Colon (tissue), 2 donors: ENCODE data around the gene PIK3R2.

ENCODE experiments used
- FAIRE-seq: peaks from 2 replicates; lab custom pipeline; 2012; peaks lifted over from hg19 to GRCh38; lab: Jason Lieb, UNC
- donor health status: control.
- donor health status: control.

Gene PIK3R2

GRCh38 chr19:18173054-18173571, 20.1 kb downstream of the PIK3R2 start:
- no peak for FAIRE-seq

- no peak for FAIRE-seq
Measured at GRCh38 chr19:18173572-18174288, 20.8 kb downstream of the PIK3R2 start, which contains the start of gene IFI30. Gene IFI30 (plus strand): TSS chr19:18173813. CDS start chr19:18173842, 29 bp downstream.

DNA sequence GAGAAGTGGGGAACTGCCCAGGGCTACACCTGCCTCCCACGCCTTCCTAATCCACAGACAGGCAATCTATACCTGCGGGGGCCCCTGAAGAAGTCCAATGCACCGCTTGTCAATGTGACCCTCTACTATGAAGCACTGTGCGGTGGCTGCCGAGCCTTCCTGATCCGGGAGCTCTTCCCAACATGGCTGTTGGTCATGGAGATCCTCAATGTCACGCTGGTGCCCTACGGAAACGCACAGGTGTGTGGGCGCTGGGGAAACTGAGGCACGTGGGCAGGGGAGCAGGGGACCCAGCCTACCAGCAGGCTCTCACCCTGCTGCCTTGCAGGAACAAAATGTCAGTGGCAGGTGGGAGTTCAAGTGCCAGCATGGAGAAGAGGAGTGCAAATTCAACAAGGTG, 22.0 kb downstream of the PIK3R2 start:
- no peak for FAIRE-seq

DNA sequence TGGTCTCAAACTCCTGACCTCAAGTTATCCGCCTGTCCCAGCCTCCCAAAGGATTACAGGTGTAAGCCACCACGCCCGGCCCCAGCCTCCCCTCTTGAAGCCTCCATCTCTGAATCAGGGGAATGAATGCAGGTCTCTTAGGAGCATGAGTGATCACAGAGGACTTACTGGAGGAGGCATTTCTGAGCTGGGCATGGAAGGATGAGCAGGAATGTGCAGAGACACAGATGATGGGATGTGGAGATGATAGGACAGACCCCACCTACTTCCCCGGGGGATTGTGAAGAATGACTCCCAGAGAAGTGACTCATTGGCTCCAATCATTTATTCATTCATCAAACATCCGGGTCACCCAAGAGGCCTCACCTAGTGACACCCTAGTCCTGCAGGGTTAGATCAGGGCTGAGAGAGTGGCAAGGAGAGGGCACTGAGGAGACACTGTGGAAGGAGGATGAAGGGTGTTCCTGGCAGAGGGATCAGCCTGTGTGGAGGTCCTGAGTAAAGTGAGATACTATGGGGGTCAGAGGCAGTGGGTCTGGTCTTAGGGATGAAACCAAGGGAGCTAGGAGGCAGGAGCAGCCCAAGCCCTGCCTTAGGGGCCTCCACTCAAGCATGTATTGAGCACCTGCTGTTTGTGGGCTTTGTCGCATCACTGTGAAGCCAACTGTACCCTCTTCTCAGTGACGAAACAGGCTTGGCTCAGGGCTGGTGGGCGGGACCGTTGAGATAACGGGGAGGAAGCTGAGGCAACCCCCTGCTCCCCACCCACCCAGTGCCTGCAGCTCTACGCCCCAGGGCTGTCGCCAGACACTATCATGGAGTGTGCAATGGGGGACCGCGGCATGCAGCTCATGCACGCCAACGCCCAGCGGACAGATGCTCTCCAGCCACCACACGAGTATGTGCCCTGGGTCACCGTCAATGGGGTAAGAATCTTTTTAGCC, 23.7 kb downstream of the PIK3R2 start:
- no peak for FAIRE-seq

GRCh38 chr19:18179957-18180356, 27.0 kb downstream of the PIK3R2 start:
- no peak for FAIRE-seq

- no peak for FAIRE-seq
Measured at GRCh38 chr19:18183529-18183928, 30.6 kb downstream of the PIK3R2 start.

- FAIRE-seq = no peak
Measured at GRCh38 chr19:18185538-18185937, 32.6 kb downstream of the PIK3R2 start.

GRCh38 chr19:18190278-18190677, 37.3 kb downstream of the PIK3R2 start:
- FAIRE-seq = no peak

- FAIRE-seq = no peak
Measured at GRCh38 chr19:18191640-18192062, 38.7 kb downstream of the PIK3R2 start.

DNA sequence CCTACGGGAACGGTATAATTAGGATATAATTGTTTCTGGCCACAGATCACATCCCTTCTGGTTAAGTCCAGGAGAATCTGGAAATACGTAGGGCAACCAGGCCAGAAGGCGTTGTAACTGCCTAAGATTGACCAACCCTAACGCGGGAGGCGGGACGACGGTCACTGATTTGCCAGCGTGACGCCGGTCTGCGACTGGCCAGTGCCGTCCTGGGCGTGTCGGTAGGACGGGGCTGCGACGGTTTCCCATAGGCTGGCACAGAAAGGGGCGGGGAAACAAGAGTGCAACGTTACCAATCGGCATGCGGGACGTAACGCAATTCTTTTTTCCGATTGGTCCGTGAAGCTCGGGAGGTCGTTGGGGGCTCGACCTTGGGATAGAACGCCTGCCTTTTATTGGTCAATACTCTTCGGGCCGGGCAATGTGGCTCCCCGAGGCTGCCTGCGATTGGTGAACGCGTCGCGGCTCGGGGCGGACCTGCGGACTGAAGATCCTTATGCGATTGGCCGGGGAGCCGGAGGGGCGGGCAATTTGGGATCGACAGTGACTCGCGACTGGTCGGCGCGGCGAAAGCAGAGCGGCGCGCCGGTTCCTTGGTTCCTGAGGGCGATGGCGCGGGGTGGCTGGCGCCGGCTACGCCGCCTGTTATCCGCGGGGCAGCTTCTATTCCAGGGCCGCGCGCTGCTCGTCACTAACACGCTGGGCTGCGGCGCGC, 39.9 kb downstream of the PIK3R2 start, which contains the start of gene MPV17L2:
TSS of gene MPV17L2 (plus strand) at position 546 of the 715 bp plus-strand sequence. CDS start at position 610, 64 bp downstream.
- FAIRE-seq = peak; percentile 97

- no peak for FAIRE-seq
Measured at GRCh38 chr19:18193388-18194180, 40.6 kb downstream of the PIK3R2 start.

DNA sequence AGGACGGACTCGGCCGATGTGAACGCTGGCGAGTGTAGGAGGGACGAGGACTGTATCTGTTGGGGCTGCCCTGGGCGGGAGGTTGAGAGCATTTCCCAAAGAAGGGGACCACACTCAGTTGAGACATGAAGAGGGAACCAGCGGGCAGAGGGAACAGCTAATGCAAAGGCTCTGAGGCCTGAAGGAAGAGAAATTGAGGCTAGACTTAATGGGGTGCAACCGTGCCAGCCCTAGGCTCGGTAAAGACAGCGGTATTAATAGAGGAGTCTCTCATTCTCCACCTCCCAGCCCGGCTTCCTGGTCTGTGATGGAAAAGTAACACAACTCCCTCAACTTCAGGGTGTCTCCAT, 41.2 kb downstream of the PIK3R2 start:
- FAIRE-seq = no peak

DNA sequence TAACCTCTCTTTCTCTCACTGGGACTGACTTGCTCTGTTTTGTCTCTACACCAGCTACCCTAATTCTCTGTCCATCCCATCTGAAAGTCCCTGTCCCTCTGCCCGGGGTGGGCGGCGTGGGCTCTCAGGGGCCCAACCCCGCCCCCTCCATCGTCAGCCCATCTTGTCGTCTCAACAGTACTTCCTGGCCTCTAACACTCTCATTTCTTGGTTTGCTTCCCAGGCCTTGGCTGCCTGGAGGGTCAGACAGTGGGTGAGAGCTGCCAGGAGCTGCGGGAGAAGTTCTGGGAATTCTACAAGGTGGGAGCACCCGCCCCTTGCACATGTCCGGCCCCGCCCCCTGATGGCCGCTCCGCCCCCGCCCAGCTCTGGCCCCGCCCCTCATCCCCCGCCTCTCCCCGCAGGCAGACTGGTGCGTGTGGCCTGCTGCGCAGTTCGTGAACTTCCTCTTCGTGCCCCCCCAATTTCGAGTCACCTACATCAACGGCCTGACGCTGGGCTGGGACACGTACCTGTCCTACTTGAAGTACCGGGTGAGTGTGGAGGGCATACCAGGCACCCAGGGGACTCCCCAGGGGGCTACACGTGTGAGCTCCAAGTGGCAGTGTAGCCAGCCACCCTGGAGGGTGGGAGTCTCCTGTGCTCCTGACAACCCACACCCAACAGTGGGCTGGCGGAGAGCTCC, 41.7 kb downstream of the PIK3R2 start:
- FAIRE-seq = no peak

DNA sequence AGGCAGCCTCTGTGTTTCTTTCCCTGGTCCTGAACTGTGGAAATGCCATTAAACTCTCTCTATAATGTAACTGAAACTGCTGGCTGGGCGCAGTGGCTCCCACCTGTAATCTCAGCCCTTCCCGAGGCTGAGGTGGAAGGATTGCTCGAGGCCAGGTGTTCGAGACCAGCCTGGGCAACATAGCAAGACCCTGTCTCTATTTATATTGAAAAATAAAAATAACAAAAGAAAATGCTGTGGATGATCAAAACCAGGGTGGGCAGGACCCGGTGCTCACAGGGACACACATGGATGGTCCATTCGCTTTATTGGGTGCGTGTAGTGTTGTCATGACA, 43.5 kb downstream of the PIK3R2 start:
- FAIRE-seq = no peak

DNA sequence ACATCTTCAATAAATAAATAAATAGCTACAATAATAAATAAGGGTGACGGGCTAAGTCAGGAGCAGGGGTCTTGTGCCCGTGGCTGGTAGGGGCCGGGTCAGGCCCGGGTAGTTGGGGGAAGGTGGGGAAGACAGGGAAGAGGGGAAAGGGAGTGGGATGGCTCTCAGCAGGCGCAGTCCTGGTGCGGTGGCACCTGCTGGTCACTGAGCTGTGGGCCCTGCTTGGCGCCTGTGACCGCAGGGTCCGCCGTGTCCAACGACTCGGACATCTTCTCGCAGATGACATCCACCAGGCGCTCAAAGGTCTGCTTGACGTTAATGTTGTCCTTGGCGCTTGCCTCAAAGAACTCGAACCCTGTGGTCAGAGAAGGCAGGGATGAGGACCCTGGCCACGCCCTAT, 44.3 kb downstream of the PIK3R2 start:
- no peak for FAIRE-seq

DNA sequence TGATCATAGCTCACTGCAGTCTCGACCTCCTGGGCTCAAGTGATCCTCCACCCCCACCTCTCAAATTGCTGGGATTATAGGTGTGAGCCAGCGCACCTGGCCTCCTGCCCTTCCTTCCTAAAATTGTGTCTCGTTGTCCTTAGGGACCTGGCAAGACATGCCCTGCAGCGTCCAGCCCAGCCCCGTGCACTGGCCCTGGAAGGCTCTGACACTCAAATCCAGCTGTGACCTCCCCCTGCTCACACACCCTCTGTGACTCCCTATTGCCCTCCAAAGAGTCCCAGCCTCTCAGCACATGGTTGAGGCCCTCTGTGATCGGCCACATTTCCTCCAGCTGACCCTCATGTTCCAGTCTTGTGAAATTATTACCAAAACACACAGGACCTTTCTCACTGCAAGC, 45.0 kb downstream of the PIK3R2 start:
- no peak for FAIRE-seq

DNA sequence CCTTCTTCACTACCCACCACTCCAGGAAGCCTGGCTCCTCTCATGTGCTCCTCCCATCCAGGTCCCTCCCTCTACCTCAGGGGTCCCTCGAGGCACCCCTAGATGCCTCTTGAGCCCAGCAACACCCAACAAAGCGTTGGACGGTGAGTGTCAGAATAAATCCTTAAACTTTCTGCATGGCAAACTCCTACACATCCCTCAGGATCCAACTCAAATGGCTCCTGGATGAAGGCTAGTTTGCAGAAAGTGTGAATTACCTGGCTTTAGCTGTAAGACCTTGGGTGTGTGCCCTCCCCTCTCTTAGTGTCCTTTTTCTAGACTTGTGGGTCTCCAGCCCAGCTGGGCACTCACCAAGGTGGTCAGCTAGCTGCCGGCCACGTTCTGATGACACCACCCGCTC, 45.4 kb downstream of the PIK3R2 start:
- FAIRE-seq = no peak

- no peak for FAIRE-seq
Measured at GRCh38 chr19:18202397-18202777, 49.4 kb downstream of the PIK3R2 start.

- no peak for FAIRE-seq
Measured at GRCh38 chr19:18202778-18203407, 49.9 kb downstream of the PIK3R2 start.

DNA sequence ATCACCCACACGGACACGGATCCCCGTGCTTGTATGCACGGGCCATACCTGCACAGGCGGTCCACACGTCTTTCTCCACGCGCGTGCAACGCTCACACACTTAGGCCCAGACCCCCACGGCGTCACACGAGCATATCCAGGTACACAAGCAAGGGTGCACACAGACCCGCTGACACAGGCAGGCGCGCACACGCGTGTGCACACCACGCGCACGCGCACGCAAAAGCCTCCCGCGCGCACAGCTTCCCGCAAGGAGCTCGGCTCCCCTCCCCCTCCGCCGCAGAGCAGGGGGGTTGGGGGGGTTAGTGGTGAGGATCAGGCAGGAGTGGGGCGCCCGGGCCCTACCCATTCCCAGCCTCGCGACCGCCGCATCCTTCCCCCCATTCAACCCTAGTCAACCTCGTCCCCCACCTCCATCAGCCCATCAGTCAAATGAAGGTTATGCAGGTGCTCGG, 50.5 kb downstream of the PIK3R2 start:
- FAIRE-seq = no peak
